Skeletal muscle satellite cell (primary cell): Measurements from ENCODE around the gene SNRPN.
A peak's percentile ranks its signal among the peaks of the same experiment; 100 is the strongest.

ENCODE experiments used
- H3K27me3 ChIP-seq: 2 replicates; pipeline ENCODE4 v1.7.0; 2013; ENCODE audit warnings: low read length; ENCODE audit not compliant: control insufficient read depth, insufficient read depth
- H3K36me3 ChIP-seq: 2 replicates; pipeline ENCODE4 v1.7.0; 2013; ENCODE audit warnings: mild to moderate bottlenecking, control low read depth, low read length; ENCODE audit not compliant: insufficient read depth
- H3K4me1 ChIP-seq: 2 replicates; pipeline ENCODE4 v1.7.0; 2013; ENCODE audit warnings: low read length; ENCODE audit not compliant: control insufficient read depth, insufficient read depth
- H3K4me2 ChIP-seq: 2 replicates; pipeline ENCODE4 v1.7.0; 2013; ENCODE audit warnings: mild to moderate bottlenecking, low read length
- H3K4me3 ChIP-seq: 2 replicates; pipeline ENCODE4 v1.7.0; 2013; ENCODE audit warnings: low read length
- H3K9ac ChIP-seq: 2 replicates; pipeline ENCODE4 v1.7.0; 2013; ENCODE audit warnings: mild to moderate bottlenecking, low read depth, low read length, moderate library complexity
- H3K9me3 ChIP-seq: replicated peaks from 2 replicates; pipeline ENCODE4 v1.7.0; 2013; ENCODE audit warnings: mild to moderate bottlenecking, control low read depth, low read length

The SNRPN gene

DNA sequence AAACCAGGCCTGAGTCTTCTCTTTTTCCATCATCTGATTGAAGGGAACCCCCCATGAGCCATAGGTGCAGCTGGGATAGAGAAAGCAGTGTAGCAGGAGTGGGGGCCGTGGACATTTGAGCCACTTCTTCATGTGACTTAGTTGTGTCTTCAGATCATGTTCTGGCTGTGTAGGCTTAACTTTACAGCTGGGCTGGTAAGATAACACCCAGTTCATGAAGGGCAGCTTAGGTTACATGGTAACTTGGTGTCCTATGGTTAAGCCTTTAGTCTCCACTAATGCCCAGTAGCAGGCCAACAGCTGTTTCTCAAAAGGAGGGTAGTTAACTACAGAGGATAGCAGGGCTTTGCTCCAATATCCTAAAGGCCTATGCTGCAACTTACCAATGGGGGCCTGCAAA lies 11.4 kb upstream of the SNRPN start:
- no peaks in the 10 kb centered on the region for H3K36me3 ChIP-seq
- no peak overlapping the region for H3K4me3 ChIP-seq
- no peak overlapping the region for H3K4me2 ChIP-seq
- no peak overlapping the region for H3K9ac ChIP-seq
- no peaks in the 10 kb centered on the region for H3K9me3 ChIP-seq
- no peaks in the 10 kb centered on the region for H3K4me1 ChIP-seq
- no peaks in the 10 kb centered on the region for H3K27me3 ChIP-seq

DNA sequence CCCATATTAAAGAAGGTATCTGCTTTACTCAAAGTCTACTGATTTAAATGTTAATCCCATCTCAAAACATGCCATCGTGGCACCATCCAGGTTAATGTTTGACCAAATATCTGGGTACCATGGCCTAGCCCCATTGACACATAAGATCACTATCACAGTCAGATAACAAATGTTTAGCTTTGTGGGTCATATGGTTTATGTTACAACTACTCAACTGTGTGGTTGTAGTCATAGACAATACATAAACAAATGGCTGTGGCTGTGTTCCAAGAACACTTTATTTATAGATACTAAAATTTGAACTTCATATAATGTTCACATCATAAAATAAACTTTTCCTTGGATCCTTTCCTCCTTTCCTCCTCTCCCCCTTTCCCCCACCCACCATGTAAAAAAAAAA lies 9.8 kb upstream of the SNRPN start:
- no peak overlapping the region for H3K4me3 ChIP-seq
- no peak overlapping the region for H3K4me2 ChIP-seq
- no peak overlapping the region for H3K9ac ChIP-seq
- no peaks in the 10 kb centered on the region for H3K9me3 ChIP-seq
- H3K36me3 ChIP-seq = no peaks in the 10 kb centered on the region
- no peaks in the 10 kb centered on the region for H3K4me1 ChIP-seq
- H3K27me3 ChIP-seq = no peaks in the 10 kb centered on the region

DNA sequence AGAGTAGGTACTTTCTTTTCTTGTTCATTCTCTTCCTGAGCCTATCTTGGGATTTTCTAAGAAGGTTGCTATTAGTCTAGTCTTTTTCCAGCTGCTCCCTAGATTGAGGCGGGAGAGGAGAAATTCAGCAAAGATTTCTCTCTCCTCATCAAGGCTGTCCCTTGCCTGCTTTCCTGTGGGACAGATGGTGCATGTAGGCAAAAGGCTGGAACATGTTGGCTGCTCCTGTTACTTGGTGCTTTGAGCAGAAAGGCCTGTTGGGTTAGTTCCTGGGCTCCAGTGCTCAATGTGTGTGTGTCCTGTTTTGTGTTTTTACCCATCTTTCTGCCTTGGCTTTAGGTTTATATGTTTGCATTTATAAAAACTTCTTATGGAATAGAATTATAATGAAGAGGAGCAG lies 9.1 kb upstream of the SNRPN start:
- H3K36me3 ChIP-seq = no peaks in the 10 kb centered on the region
- no peaks in the 10 kb centered on the region for H3K4me1 ChIP-seq
- no peaks in the 10 kb centered on the region for H3K27me3 ChIP-seq
- no peak overlapping the region for H3K4me3 ChIP-seq
- no peaks in the 10 kb centered on the region for H3K9me3 ChIP-seq
- no peak overlapping the region for H3K9ac ChIP-seq
- no peak overlapping the region for H3K4me2 ChIP-seq

DNA sequence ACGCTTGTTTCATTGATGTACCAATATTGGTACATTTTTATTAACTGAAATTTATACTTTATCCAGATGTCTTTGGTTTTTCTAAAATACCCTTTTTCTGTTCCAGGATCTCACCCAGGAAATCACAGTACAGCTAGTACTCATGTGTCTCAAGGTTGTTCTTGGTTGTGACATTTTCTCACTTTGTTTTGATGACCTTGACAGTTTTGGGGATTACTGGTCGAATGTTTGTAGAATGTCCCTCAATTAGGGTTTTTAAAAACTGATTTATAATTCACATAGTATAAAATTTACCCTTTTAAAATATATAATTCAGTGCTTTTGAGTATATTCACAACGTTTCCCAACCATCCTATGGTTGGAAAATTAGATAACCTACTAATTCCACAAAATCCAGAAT lies 6.3 kb upstream of the SNRPN start:
- no peaks in the 10 kb centered on the region for H3K36me3 ChIP-seq
- H3K4me1 ChIP-seq = no peaks in the 10 kb centered on the region
- H3K4me3 ChIP-seq = no peak overlapping the region
- no peak overlapping the region for H3K9ac ChIP-seq
- H3K9me3 ChIP-seq = no peaks in the 10 kb centered on the region
- no peak overlapping the region for H3K4me2 ChIP-seq
- no peaks in the 10 kb centered on the region for H3K27me3 ChIP-seq

DNA sequence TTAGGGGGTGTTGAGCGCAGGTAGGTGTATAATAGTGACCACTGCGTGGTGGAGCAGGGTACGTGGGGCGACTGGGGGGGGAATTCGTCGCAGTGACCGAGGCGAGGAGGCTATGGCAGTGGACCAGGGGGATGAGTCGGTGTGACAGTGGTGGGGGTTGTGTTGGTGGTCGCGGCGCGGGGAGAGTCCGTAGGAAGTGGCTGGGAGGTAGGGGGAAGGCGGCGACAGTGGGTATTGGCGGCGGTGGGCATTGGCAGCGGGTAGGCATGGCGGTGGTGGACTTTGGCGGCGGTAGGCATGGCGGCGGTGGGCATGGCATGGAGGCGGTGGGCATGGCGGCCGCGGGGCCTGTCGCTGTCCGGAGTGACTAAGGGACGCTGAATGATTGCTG lies 739 bp downstream of the SNRPN start:
- Histone ChIP-seq H3K4me2 (peak overlapping the region; percentile 78), H3K4me1 (peaks cover 5% of the 10 kb centered on the region), H3K36me3 (peaks cover 6% of the 10 kb centered on the region), H3K9ac (peak overlapping the region; percentile 92), H3K9me3 (no peaks in the 10 kb centered on the region), H3K4me3 (peak overlapping the region; percentile 95), H3K27me3 (no peaks in the 10 kb centered on the region)

DNA sequence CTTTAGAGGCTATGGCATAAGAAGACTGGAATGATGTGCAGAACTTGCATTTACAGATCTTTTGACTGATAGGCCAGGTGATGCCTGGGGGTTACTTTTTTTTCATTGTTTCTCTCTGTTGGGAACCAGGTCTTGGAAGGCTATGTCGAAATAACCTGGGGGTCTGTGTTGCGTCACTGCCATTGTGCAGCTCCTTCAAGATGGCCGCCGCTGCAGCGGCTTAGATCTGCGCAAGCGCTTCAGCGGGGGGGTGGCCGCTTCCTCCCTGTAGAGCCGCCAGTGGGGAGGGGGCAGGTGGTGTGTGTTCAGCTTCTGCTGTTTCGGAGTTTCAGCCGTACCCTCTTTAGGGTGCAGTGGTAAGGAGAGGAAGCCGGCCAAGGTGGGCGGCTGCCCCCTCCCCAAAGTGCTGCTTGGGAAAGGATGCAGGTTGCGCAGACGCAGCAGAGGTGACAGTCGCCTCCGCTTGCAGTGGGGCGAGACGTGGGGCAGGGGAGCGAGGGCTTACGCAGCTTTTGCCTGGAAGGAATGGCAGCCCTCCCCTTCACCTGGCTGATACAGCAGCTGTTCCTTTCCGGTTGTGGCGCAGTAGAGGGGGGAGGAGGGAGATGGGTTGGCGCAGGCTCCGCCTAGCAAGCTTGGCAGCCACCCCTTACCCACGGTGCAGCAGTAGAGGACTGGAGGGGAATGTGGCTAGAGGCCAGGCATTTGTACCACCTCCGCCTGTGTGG lies 1.5 kb downstream of the SNRPN start:
- Histone ChIP-seq H3K4me1 (peaks cover 5% of the 10 kb centered on the region), H3K27me3 (no peaks in the 10 kb centered on the region), H3K4me2 (peak overlapping the region; percentile 78), H3K4me3 (peak overlapping the region; percentile 95), H3K9ac (peak overlapping the region; percentile 92), H3K9me3 (no peaks in the 10 kb centered on the region), H3K36me3 (peaks cover 6% of the 10 kb centered on the region)

DNA sequence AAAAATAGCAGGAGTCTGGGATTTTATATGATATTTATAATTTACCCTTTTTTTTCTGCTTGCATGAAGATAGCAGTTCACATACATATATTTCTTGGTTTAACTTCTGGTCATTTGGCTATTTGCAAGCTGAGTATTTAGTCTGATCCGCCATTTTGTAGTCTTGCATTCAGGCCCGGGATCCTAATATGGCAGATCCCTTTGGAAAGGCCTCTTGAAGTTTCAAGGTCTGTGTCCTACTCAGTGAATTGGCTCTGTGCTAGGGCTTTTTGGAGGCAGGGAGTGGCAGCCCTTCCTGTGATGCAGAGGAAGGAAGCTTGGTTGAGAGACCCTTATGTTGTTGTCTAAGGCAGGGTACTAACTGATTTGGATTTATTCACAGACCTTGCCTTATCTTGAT lies 2.9 kb downstream of the SNRPN start:
- H3K4me1 ChIP-seq = peaks cover 5% of the 10 kb centered on the region
- H3K36me3 ChIP-seq = peaks cover 6% of the 10 kb centered on the region
- H3K27me3 ChIP-seq = no peaks in the 10 kb centered on the region
- H3K9me3 ChIP-seq = no peaks in the 10 kb centered on the region
- no peak overlapping the region for H3K4me3 ChIP-seq
- H3K9ac ChIP-seq = no peak overlapping the region
- no peak overlapping the region for H3K4me2 ChIP-seq

DNA sequence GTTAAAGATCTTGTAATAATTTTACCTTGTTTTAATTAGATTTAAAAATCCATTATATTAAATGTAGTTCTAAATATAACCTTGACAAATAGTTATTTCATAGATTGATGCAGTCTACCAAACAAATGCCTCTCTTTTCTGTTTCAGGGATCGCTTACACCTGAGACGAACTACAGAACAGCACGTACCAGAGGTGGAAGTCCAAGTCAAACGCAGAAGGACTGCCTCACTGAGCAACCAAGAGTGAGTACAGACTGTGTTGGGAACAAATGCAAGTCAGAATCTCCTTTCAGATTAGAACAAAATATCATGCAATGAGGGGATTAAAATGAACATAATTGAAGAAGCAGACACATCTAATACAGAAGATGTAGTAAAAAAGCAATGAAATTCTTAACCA lies 7.2 kb downstream of the SNRPN start:
- Histone ChIP-seq H3K27me3 (no peaks in the 10 kb centered on the region), H3K4me2 (no peak overlapping the region), H3K4me1 (peaks cover 3% of the 10 kb centered on the region), H3K36me3 (peaks cover 11% of the 10 kb centered on the region), H3K4me3 (no peak overlapping the region), H3K9me3 (no peaks in the 10 kb centered on the region), H3K9ac (no peak overlapping the region)

DNA sequence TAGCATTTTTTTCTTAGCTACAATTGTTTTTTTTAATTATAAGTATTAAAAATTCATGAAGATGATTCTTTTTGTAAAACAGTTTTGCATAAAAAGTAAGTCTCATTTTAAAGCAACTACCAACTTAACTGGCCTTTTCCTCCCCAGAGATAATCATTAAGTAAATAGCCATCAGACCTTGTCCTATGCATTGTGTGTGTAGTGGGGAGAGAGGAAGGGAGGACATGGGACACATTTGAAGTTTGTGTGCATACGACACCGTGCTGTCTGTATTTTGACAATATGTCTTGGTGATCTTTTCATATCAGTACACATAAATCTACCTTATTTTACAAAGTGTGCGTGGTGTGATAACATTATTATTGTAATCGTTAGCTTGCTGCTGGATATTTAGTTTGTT lies 8.1 kb downstream of the SNRPN start:
- no peak overlapping the region for H3K4me3 ChIP-seq
- no peaks in the 10 kb centered on the region for H3K9me3 ChIP-seq
- peaks cover 11% of the 10 kb centered on the region for H3K36me3 ChIP-seq
- no peaks in the 10 kb centered on the region for H3K4me1 ChIP-seq
- no peaks in the 10 kb centered on the region for H3K27me3 ChIP-seq
- no peak overlapping the region for H3K4me2 ChIP-seq
- no peak overlapping the region for H3K9ac ChIP-seq

DNA sequence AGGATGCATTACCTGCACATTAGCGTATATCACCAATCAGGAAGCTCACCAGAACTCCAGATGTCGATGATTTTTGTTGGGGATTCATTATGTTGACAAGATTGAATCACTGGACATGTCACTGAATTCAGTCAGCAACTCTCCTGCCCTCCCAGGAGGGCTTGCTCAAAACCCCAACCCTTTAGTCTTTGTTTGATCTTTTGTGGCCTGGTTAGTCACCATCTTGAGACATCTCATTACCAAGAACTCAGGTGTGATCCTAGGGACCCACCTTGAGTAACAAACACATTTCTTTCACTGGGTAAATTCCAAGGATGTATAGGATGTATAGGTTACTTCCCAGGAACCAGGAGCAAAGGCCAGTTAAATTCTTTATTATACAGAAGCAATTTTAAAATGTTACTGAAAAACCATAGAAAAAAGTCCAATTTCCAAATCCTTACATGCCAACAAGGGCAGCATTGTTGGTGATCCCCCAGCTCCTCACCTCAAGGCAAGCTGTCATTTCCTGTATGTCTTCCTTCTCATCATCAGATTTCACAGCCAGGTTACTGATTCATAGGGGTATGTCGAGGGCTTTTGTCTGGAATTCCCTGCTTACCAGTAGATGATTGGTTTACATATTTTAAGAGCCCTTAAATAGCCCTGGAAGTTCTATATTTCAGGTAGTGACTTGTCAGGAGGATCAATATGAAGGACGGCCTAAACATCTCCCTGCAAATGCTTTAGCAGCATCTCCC lies 11.7 kb downstream of the SNRPN start:
- H3K4me1 ChIP-seq = no peaks in the 10 kb centered on the region
- no peaks in the 10 kb centered on the region for H3K9me3 ChIP-seq
- no peak overlapping the region for H3K4me2 ChIP-seq
- H3K9ac ChIP-seq = no peak overlapping the region
- no peak overlapping the region for H3K4me3 ChIP-seq
- H3K27me3 ChIP-seq = no peaks in the 10 kb centered on the region
- H3K36me3 ChIP-seq = peaks cover 12% of the 10 kb centered on the region

DNA sequence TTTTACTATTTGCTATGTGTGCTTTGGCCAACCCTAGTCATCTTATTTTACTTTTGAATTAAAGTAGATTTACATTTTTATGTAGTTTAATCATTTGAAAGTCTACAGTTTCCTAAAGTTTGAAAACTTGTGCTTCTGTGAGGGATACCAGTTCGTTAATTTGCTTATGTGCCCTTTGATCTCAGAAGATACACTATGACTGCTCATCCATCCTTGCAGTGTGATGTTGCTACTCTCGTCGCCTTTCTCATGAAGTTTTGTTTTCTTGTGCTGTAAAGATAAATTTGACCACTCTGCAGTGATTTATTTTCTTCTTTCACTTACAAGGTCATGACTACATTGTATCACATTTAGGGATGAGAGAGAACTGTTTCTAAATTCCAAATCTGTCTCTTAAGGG lies 16.3 kb downstream of the SNRPN start:
- no peaks in the 10 kb centered on the region for H3K27me3 ChIP-seq
- no peak overlapping the region for H3K4me2 ChIP-seq
- peaks cover 11% of the 10 kb centered on the region for H3K36me3 ChIP-seq
- no peak overlapping the region for H3K4me3 ChIP-seq
- H3K4me1 ChIP-seq = no peaks in the 10 kb centered on the region
- peaks cover 6% of the 10 kb centered on the region for H3K9me3 ChIP-seq
- H3K9ac ChIP-seq = no peak overlapping the region

DNA sequence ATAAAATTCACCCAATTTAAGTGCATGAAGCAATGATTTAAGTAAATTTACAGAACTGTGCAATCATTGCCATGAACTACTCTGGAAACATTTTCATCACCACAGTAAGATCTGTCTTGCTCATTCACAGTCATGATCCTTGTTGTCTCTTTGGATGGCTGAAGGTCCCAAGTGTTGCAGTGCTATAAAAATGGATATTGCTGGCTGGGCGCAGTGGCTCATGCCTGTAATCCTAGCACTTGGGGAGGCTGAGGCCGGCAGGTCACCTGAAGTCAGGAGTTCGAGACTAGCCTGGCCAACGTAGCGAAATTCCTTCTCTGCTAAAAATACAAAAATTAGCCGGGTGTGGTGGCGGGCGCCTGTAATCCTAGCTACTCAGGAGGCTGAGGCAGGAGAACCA lies 17.0 kb downstream of the SNRPN start:
- Histone ChIP-seq H3K9me3 (peaks cover 6% of the 10 kb centered on the region), H3K27me3 (no peaks in the 10 kb centered on the region), H3K4me1 (no peaks in the 10 kb centered on the region), H3K4me2 (no peak overlapping the region), H3K4me3 (no peak overlapping the region), H3K36me3 (peaks cover 17% of the 10 kb centered on the region), H3K9ac (no peak overlapping the region)
